Liver (tissue), 9 donors: ENCODE results near the gene WASF2. TPM values are rescaled to one million over a fixed set of nuclear protein-coding genes. Genes with fewer than 3 reads are reported as not detected.

Experiments used
- DNase-seq: peaks from one replicate; pipeline ENCODE4 v3.0.0-alpha.2; 2017; ENCODE audit warnings: low spot score
- H3K27ac ChIP-seq, 2 donors: one replicate each; pipeline ENCODE4 v1.7.0; 2013; ENCODE audit warnings: inconsistent platforms in 2 of 2, low read length in 2 of 2, control low read depth in 1 of 2, low read depth in 1 of 2, mild to moderate bottlenecking in 1 of 2
- H3K27me3 ChIP-seq, 4 donors: one replicate each; pipeline versions ENCODE4 v1.6.1 to v1.7.0; 2013; ENCODE audit warnings: low read length in 3 of 4, inconsistent platforms in 1 of 4, mild to moderate bottlenecking in 1 of 4, moderate library complexity in 1 of 4; ENCODE audit not compliant: control insufficient read depth in 4 of 4, insufficient read depth in 4 of 4
- H3K36me3 ChIP-seq, 4 donors: one replicate each; pipeline versions ENCODE4 v1.6.1 to v1.7.0; 2013; ENCODE audit warnings: low read length in 3 of 4, mild to moderate bottlenecking in 3 of 4, low read depth in 1 of 4, moderate library complexity in 1 of 4; ENCODE audit not compliant: control insufficient read depth in 4 of 4, insufficient read depth in 3 of 4
- H3K4me1 ChIP-seq, 4 donors: one replicate each; pipeline versions ENCODE4 v1.6.1 to v1.7.0; 2013; ENCODE audit warnings: low read length in 3 of 4, mild to moderate bottlenecking in 3 of 4, moderate library complexity in 1 of 4; ENCODE audit not compliant: control insufficient read depth in 4 of 4, insufficient read depth in 4 of 4
- H3K4me3 ChIP-seq, 3 donors: one replicate each; pipeline versions ENCODE4 v1.6.1 to v1.7.0; 2013; ENCODE audit warnings: low read length in 3 of 3, control low read depth in 1 of 3, low read depth in 1 of 3, mild to moderate bottlenecking in 1 of 3
- H3K9ac ChIP-seq, 2 donors: one replicate each; pipeline ENCODE4 v1.7.0; 2013; ENCODE audit warnings: low read length in 2 of 2, mild to moderate bottlenecking in 2 of 2, moderate library complexity in 2 of 2, control low read depth in 1 of 2, low read depth in 1 of 2
- H3K9me3 ChIP-seq, 4 donors: one replicate each; pipeline versions ENCODE4 v1.6.1 to v1.7.0; 2013; ENCODE audit warnings: low read length in 3 of 4; ENCODE audit not compliant: control insufficient read depth in 4 of 4
- ATF3 ChIP-seq: IDR thresholded peaks from 2 replicates; pipeline ENCODE4 v1.6.1; 2016; ENCODE audit warnings: antibody characterized with exemption
- CTCF ChIP-seq: fragments of 150-350 bp; IDR thresholded peaks from 2 replicates; pipeline ENCODE4 v1.5.1; 2017; ENCODE audit warnings: improper control_type of control experiment, low read depth, low read length; ENCODE audit not compliant: missing input control
- EGR1 ChIP-seq, 2 donors: IDR thresholded peaks; 2 replicates each; pipeline ENCODE4 v1.6.1; 2016 to 2018; ENCODE audit warnings: antibody characterized with exemption in 2 of 2, low read depth in 2 of 2
- FOXA2 ChIP-seq: IDR thresholded peaks from 2 replicates; pipeline ENCODE4 v1.6.1; 2016; ENCODE audit warnings: antibody characterized with exemption
- GABPA ChIP-seq, 2 donors: IDR thresholded peaks in 1 of 2; conservative IDR thresholded peaks in 1 of 2; 2 replicates each; pipeline ENCODE4 v1.6.1; 2016; ENCODE audit warnings: antibody characterized with exemption in 2 of 2, mild to moderate bottlenecking in 1 of 2, moderate library complexity in 1 of 2
- HNF4G ChIP-seq: IDR thresholded peaks from 2 replicates; pipeline ENCODE4 v1.6.1; 2016; ENCODE audit warnings: antibody characterized with exemption
- JUND ChIP-seq, 2 donors: IDR thresholded peaks; 2 replicates each; pipeline ENCODE4 v1.6.1; 2016; ENCODE audit warnings: antibody characterized with exemption in 2 of 2
- NR2F2 ChIP-seq: IDR thresholded peaks from 2 replicates; pipeline ENCODE4 v1.6.1; 2016; ENCODE audit warnings: antibody characterized with exemption
- RAD21 ChIP-seq, 2 donors: IDR thresholded peaks; 2 replicates each; pipeline ENCODE4 v1.6.1; 2016; ENCODE audit warnings: antibody characterized with exemption in 2 of 2, mild to moderate bottlenecking in 2 of 2
- REST ChIP-seq: IDR thresholded peaks from 2 replicates; pipeline ENCODE4 v1.6.1; 2016; ENCODE audit warnings: antibody characterized with exemption, mild to moderate bottlenecking
- RXRA ChIP-seq, 2 donors: IDR thresholded peaks; 2 replicates each; pipeline ENCODE4 v1.6.1; 2017 to 2018; ENCODE audit warnings: antibody characterized with exemption in 2 of 2, mild to moderate bottlenecking in 1 of 2
- TAF1 ChIP-seq: conservative IDR thresholded peaks from 2 replicates; pipeline ENCODE4 v1.6.1; 2016; ENCODE audit warnings: antibody characterized with exemption, mild to moderate bottlenecking
- YY1 ChIP-seq: IDR thresholded peaks from 2 replicates; pipeline ENCODE4 v1.6.1; 2016; ENCODE audit warnings: antibody characterized with exemption, mild to moderate bottlenecking
- ZBTB33 ChIP-seq: IDR thresholded peaks from 2 replicates; pipeline ENCODE4 v1.6.1; 2016; ENCODE audit warnings: antibody characterized with exemption
- WGBS: extraction: QIAGEN DNeasy Blood & Tissue Kit; methylation state at CpG from one replicate; pipeline ENCODE4 v1.1.7; 2013; 5-methylcytosine and 5-hydroxymethylcytosine counted together
- polyA plus RNA-seq, 2 donors: library from polyadenylated mRNA; stranded (reverse) in 1 of 2; unstranded in 1 of 2; fragments of 200-250 nt in 1 of 2; fragments of >200 nt in 1 of 2; fragmentation: Nextera tagmentation in 1 of 2; extraction: Ambion mirVana in 1 of 2; gene quantifications; one replicate each; pipeline versions ENCODE4 v1.2.1 to v1.2.3, GENCODE V29; 2013 to 2015
- total RNA-seq, 2 donors: library from RNA; depleted of rRNA; stranded (reverse); fragments of >200 nt; gene quantifications; one replicate each; pipeline ENCODE4 v1.2.3, GENCODE V29; 2014
- donor health status: healthy.
- donor health status: healthy.
- donor health status: healthy.
- donor health status: healthy.
- donor health status: healthy.

Gene WASF2
- total and polyA plus RNA-seq, 4 donors, result 11.6 to 37.7 (median 18.7) TPM

GRCh38 chr1:27372022-27372807, 117.8 kb downstream of the WASF2 start:
- Histone ChIP-seq H3K27me3 (no peaks in the 10 kb centered on the region), H3K9me3 (no peaks in the 10 kb centered on the region), H3K9ac (no peak overlapping the region), H3K27ac (no peak overlapping the region), H3K4me3 (no peak overlapping the region), H3K4me1 (peaks cover 0 to 8% (median under 1%) of the 10 kb centered on the region in 4 donors), H3K36me3 (no peaks in the 10 kb centered on the region)
- DNase-seq, result no peak
- WGBS, result 83% methylated on average over 19 of the region's 19 CpGs
- TF ChIP-seq JUND (IDR thresholded peaks at IDR 0.05) (no peak), GABPA (IDR thresholded peaks at IDR 0.05 in 1 of 2, conservative IDR thresholded peaks at IDR 0.05 in 1 of 2) (no peak), TAF1 (no peak), CTCF (no peak), ZBTB33 (no peak), YY1 (no peak), FOXA2 (no peak), EGR1 (IDR thresholded peaks at IDR 0.05; ENCODE audit: low read depth in 2 of 2) (no peak), ATF3 (no peak), RAD21 (IDR thresholded peaks at IDR 0.05) (no peak), REST (no peak), RXRA (IDR thresholded peaks at IDR 0.05) (no peak), NR2F2 (no peak), HNF4G (no peak)
